Mesenchymal stem cell (in vitro differentiated cells and primary cell): ENCODE measurements around the gene SHISA4.

Experiments used
- DNase-seq: peaks from one replicate; pipeline ENCODE4 v3.0.0-alpha.2; 2013
- H2AFZ ChIP-seq: one replicate; pipeline ENCODE4 v1.6.1; 2013; ENCODE audit warnings: low read depth, mild to moderate bottlenecking, control low read depth, inconsistent platforms, low read length, moderate library complexity
- H2AK5ac ChIP-seq: 2 replicates; pipeline ENCODE4 v1.6.1; 2013; ENCODE audit warnings: low read length, moderate library complexity, mild to moderate bottlenecking, inconsistent platforms; ENCODE audit not compliant: severe bottlenecking
- H2BK120ac ChIP-seq: one replicate; pipeline ENCODE4 v1.6.1; 2013; ENCODE audit warnings: low read depth, mild to moderate bottlenecking, inconsistent platforms, low read length, moderate library complexity
- H2BK12ac ChIP-seq, 2 experiments: one replicate each; pipeline ENCODE4 v1.6.1; 2013; ENCODE audit warnings: inconsistent platforms in 2 of 2, low read length in 2 of 2, mild to moderate bottlenecking in 2 of 2, moderate library complexity in 2 of 2, control low read depth in 1 of 2
- H2BK15ac ChIP-seq: one replicate; pipeline ENCODE4 v1.6.1; 2013; ENCODE audit warnings: mild to moderate bottlenecking, low read depth, inconsistent platforms; ENCODE audit not compliant: poor library complexity, severe bottlenecking
- H2BK5ac ChIP-seq: 2 replicates; pipeline ENCODE4 v1.6.1; 2013; ENCODE audit warnings: low read depth, mild to moderate bottlenecking, low read length, control low read depth, inconsistent platforms; ENCODE audit not compliant: poor library complexity, severe bottlenecking
- H3K14ac ChIP-seq, 2 experiments: one replicate each; pipeline ENCODE4 v1.6.1; 2013; ENCODE audit warnings: inconsistent platforms in 2 of 2, low read length in 2 of 2, control low read depth in 1 of 2, mild to moderate bottlenecking in 1 of 2, moderate library complexity in 1 of 2
- H3K18ac ChIP-seq, 2 experiments: one replicate each; pipeline ENCODE4 v1.6.1; 2013; ENCODE audit warnings: inconsistent platforms in 2 of 2, low read length in 2 of 2, control low read depth in 1 of 2, low read depth in 1 of 2, mild to moderate bottlenecking in 1 of 2
- H3K23ac ChIP-seq, 2 experiments: one replicate each; pipeline ENCODE4 v1.6.1; 2013; ENCODE audit warnings: inconsistent platforms in 2 of 2, low read length in 2 of 2, mild to moderate bottlenecking in 2 of 2, moderate library complexity in 2 of 2, control low read depth in 1 of 2
- H3K27ac ChIP-seq: 2 replicates; pipeline ENCODE4 v1.5.1; 2013; ENCODE audit warnings: mild to moderate bottlenecking, moderate library complexity, low read length, control low read depth, inconsistent platforms; ENCODE audit not compliant: poor library complexity, severe bottlenecking
- H3K27me3 ChIP-seq, 2 experiments: 2 replicates each; pipeline versions ENCODE4 v1.6.1 to v1.7.0; 2013; ENCODE audit warnings: low read length in 2 of 2, mild to moderate bottlenecking in 2 of 2, moderate library complexity in 2 of 2, control low read depth in 1 of 2, inconsistent platforms in 1 of 2; ENCODE audit not compliant: control insufficient read depth in 1 of 2, insufficient read depth in 1 of 2
- H3K36me3 ChIP-seq, 2 experiments: 2 replicates each; pipeline versions ENCODE4 v1.6.1 to v1.7.0; 2013; ENCODE audit warnings: low read length in 2 of 2, control low read depth in 1 of 2, inconsistent platforms in 1 of 2, low read depth in 1 of 2, mild to moderate bottlenecking in 1 of 2; ENCODE audit not compliant: insufficient read depth in 2 of 2, control insufficient read depth in 1 of 2
- H3K4ac ChIP-seq, 2 experiments: one replicate each; pipeline ENCODE4 v1.6.1; 2013; ENCODE audit warnings: inconsistent platforms in 2 of 2, low read length in 2 of 2, mild to moderate bottlenecking in 2 of 2, moderate library complexity in 2 of 2, control low read depth in 1 of 2, low read depth in 1 of 2
- H3K4me1 ChIP-seq: 2 replicates; pipeline ENCODE4 v1.6.1; 2013; ENCODE audit warnings: low read depth, low read length, control low read depth; ENCODE audit not compliant: control insufficient read depth, insufficient read depth
- H3K4me2 ChIP-seq: 2 replicates; pipeline ENCODE4 v1.6.1; 2013; ENCODE audit warnings: low read length, mild to moderate bottlenecking, inconsistent platforms; ENCODE audit not compliant: poor library complexity, severe bottlenecking
- H3K4me3 ChIP-seq, 2 experiments: 2 replicates each; pipeline versions ENCODE4 v1.5.1 to v1.7.0; 2013; ENCODE audit warnings: low read length in 2 of 2, mild to moderate bottlenecking in 2 of 2, control low read depth in 1 of 2, low read depth in 1 of 2; ENCODE audit not compliant: insufficient read depth in 1 of 2
- H3K79me1 ChIP-seq: replicated peaks from 2 replicates; pipeline ENCODE4 v1.6.1; 2013; ENCODE audit warnings: mild to moderate bottlenecking, control low read depth, low read length, inconsistent platforms; ENCODE audit not compliant: poor library complexity, severe bottlenecking
- H3K9ac ChIP-seq: 2 replicates; pipeline ENCODE4 v1.7.0; 2013; ENCODE audit warnings: mild to moderate bottlenecking, low read length, moderate library complexity
- H3K9me3 ChIP-seq: 2 replicates; pipeline ENCODE4 v1.7.0; 2013; ENCODE audit warnings: mild to moderate bottlenecking, low read length; ENCODE audit not compliant: control insufficient read depth
- H4K8ac ChIP-seq: one replicate; pipeline ENCODE4 v1.6.1; 2013; ENCODE audit warnings: inconsistent platforms, mild to moderate bottlenecking, low read length, moderate library complexity
- H4K91ac ChIP-seq: one replicate; pipeline ENCODE4 v1.6.1; 2013; ENCODE audit warnings: mild to moderate bottlenecking, low read length, inconsistent platforms
- WGBS: methylation state at CpG from one replicate; pipeline ENCODE4 v1.1.7; 2013; ENCODE audit warnings: mixed read lengths; 5-methylcytosine and 5-hydroxymethylcytosine counted together

The SHISA4 gene

GRCh38 chr1:201884425-201884824 lies 4.3 kb upstream of the SHISA4 start:
- Histone ChIP-seq H2AK5ac (peak overlapping the region; percentile 67), H2BK15ac (no peak overlapping the region), H3K79me1 (peaks cover 6% of the 10 kb centered on the region), H2AFZ (no peak overlapping the region), H3K36me3 (no peaks in the 10 kb centered on the region), H3K4me3 (no peak overlapping the region), H4K91ac (no peak overlapping the region), H4K8ac (no peak overlapping the region), H2BK5ac (no peak overlapping the region), H3K9ac (peak overlapping the region; percentile 17), H2BK12ac (no peak overlapping the region), H2BK120ac (no peak overlapping the region), H3K27me3 (no peaks in the 10 kb centered on the region), H3K27ac (no peak overlapping the region), H3K4ac (no peak overlapping the region), H3K23ac (no peak overlapping the region), H3K9me3 (no peaks in the 10 kb centered on the region), H3K4me1 (peaks cover 35% of the 10 kb centered on the region), H3K14ac (peak overlapping the region in 1 of 2 experiments; percentile 53), H3K4me2 (no peak overlapping the region), H3K18ac (peak overlapping the region in 1 of 2 experiments; percentile 42)
- 100% methylated on average over 1 of the region's 1 CpG for WGBS
- no peak for DNase-seq

- no peak overlapping the region for H2AK5ac ChIP-seq
- no peak overlapping the region for H2BK5ac ChIP-seq
- WGBS = 87% methylated on average over 6 of the region's 6 CpGs
- H2BK15ac ChIP-seq = no peak overlapping the region
- peaks cover 40% of the 10 kb centered on the region for H3K4me1 ChIP-seq
- no peak overlapping the region for H4K8ac ChIP-seq
- H3K4me2 ChIP-seq = no peak overlapping the region
- H4K91ac ChIP-seq = no peak overlapping the region
- peak overlapping the region in 1 of 2 experiments; percentile 84 for H2BK12ac ChIP-seq
- no peak overlapping the region for H3K4ac ChIP-seq
- H2BK120ac ChIP-seq = no peak overlapping the region
- DNase-seq = peak; percentile 53
- peak overlapping the region in 1 of 2 experiments; percentile 35 for H3K14ac ChIP-seq
- no peak overlapping the region for H3K18ac ChIP-seq
- H3K23ac ChIP-seq = no peak overlapping the region
- H3K9me3 ChIP-seq = no peaks in the 10 kb centered on the region
- peaks cover 0 to 3% of the 10 kb centered on the region in 2 experiments for H3K36me3 ChIP-seq
- no peak overlapping the region for H2AFZ ChIP-seq
- peaks cover 7% of the 10 kb centered on the region for H3K79me1 ChIP-seq
- H3K4me3 ChIP-seq = no peak overlapping the region
- H3K27me3 ChIP-seq = no peaks in the 10 kb centered on the region
- no peak overlapping the region for H3K27ac ChIP-seq
- H3K9ac ChIP-seq = no peak overlapping the region
Observed at GRCh38 chr1:201885531-201886075, 3.1 kb upstream of the SHISA4 start.

GRCh38 chr1:201886103-201886885 lies 2.4 kb upstream of the SHISA4 start:
- H3K18ac ChIP-seq = no peak overlapping the region

GRCh38 chr1:201887116-201887866 lies 1.4 kb upstream of the SHISA4 start:
- Histone ChIP-seq H2AFZ (no peak overlapping the region), H2BK120ac (no peak overlapping the region), H3K18ac (no peak overlapping the region), H3K14ac (no peak overlapping the region), H3K4me2 (no peak overlapping the region), H3K4me1 (peaks cover 40% of the 10 kb centered on the region), H2BK15ac (peak overlapping the region; percentile 23), H3K4me3 (no peak overlapping the region), H2AK5ac (no peak overlapping the region), H2BK5ac (no peak overlapping the region), H4K8ac (no peak overlapping the region), H3K23ac (no peak overlapping the region), H3K9me3 (no peaks in the 10 kb centered on the region), H3K27me3 (no peaks in the 10 kb centered on the region), H3K27ac (no peak overlapping the region), H3K9ac (no peak overlapping the region), H3K36me3 (peaks cover 12 to 16% of the 10 kb centered on the region in 2 experiments), H3K79me1 (peaks cover 7% of the 10 kb centered on the region), H2BK12ac (no peak overlapping the region), H3K4ac (no peak overlapping the region), H4K91ac (no peak overlapping the region)
- WGBS = 84% methylated on average over 5 of the region's 5 CpGs
- DNase-seq = no peak

More at GRCh38 chr1:201886103-201886885, 2.4 kb upstream of the SHISA4 start:
- no peak overlapping the region for H3K4me3 ChIP-seq
- DNase-seq = no peak
- no peak overlapping the region for H2BK5ac ChIP-seq
- H3K4me2 ChIP-seq = no peak overlapping the region
- no peak overlapping the region for H3K23ac ChIP-seq
- H3K4me1 ChIP-seq = peaks cover 40% of the 10 kb centered on the region
- 93% methylated on average over 9 of the region's 9 CpGs for WGBS
- no peak overlapping the region for H4K91ac ChIP-seq
- H3K79me1 ChIP-seq = peaks cover 7% of the 10 kb centered on the region
- no peak overlapping the region for H2AK5ac ChIP-seq
- no peaks in the 10 kb centered on the region for H3K9me3 ChIP-seq
- H4K8ac ChIP-seq = no peak overlapping the region
- no peak overlapping the region for H3K14ac ChIP-seq
- H3K27ac ChIP-seq = no peak overlapping the region
- no peak overlapping the region for H2BK15ac ChIP-seq
- no peaks in the 10 kb centered on the region for H3K27me3 ChIP-seq
- peaks cover 6 to 9% of the 10 kb centered on the region in 2 experiments for H3K36me3 ChIP-seq
- no peak overlapping the region for H3K9ac ChIP-seq
- no peak overlapping the region for H2BK12ac ChIP-seq
- no peak overlapping the region for H3K4ac ChIP-seq
- H2AFZ ChIP-seq = no peak overlapping the region
- peak overlapping the region; percentile 39 for H2BK120ac ChIP-seq
